EH (cell line): ENCODE results near the gene GSDMA.

ENCODE experiments used
- DNase-seq: peaks from one replicate; pipeline ENCODE4 v3.0.0-alpha.2; 2015; ENCODE audit warnings: low read depth

Gene GSDMA

GRCh38 chr17:39960524-39961041 lies 2.2 kb upstream of the GSDMA start:
- DNase-seq, result no peak

DNA sequence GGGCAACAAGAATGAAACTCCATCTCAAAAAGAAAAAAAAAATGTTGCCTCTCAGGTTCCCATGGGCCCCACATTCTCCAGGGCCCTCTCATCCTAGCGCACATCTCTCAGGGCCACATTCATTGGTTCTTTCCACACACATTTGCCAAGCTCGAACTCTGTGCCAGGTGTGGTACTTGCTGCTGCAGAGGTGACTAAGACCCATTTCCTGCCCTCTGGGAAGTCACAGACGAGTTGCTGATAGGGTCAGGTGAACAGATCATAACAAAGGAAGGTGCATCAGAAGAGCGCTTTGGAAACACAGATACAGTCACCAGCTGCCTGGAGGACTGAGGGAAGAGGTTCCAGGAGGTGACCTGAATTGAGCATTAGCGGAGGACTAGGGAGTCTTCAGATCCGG lies 1.0 kb downstream of the GSDMA start:
- no peak for DNase-seq

DNA sequence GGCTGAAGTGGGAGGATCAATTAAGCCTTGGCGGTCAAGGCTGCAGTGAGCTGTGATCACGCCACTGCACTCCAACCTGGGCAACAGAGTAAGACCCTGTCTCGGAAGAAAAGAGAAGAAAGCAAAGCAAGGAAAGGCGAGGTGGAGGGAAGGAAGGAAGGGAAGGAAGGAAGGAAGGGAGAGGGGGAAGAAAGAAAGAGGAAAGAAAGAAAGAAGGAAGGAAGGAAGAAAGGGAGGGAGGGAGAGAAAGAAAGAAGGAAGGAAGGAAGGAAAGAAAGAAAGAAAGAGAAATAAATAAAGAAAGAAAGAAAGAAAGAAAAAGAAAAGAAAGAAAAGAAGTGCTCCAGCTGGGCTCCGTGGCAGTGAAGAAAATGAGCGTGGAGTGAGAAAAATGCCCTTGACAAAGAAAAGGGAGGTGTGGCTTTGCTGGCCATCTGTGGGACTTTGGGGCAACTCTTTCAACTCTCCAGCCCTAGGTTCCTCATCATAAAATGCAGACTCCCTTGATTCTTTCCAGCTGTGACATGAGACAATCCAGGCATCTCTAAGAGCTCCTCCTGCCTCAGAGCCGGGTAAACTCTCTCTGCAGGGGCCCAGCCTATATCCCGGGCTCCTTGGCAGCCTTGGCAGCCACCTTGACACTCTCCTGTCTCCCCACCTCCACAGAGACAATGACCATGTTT lies 2.4 kb downstream of the GSDMA start:
- DNase-seq, result no peak

GRCh38 chr17:39966771-39967170 lies 4.0 kb downstream of the GSDMA start:
- DNase-seq, result no peak

GRCh38 chr17:39968761-39969160 lies 6.0 kb downstream of the GSDMA start:
- no peak for DNase-seq

- no peak for DNase-seq
These were observed 6.6 kb downstream of the GSDMA start for GRCh38 chr17:39969375-39969774.

DNA sequence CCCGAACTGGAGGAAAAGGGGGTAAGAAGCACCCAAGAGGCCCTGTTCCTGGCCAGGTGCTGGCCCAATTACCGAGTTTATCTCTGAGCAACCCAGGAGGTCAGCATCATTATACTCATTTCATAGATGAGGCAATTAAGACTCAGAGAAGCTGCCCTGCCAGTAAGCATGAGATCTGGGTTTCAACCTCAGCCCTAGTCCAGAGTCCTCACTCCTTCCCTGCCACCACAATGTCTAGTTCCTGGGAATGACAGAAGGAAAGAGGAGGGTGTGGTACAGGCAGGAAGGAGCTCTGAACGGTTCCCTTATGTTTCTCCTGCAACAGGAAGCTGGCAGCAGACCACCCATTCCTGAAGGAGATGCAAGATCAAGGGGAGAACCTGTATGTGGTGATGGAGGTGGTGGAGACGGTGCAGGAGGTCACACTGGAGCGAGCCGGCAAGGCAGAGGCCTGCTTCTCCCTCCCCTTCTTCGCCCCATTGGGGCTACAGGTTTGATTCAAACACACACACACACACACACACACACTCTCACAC lies 7.4 kb downstream of the GSDMA start:
- no peak for DNase-seq

GRCh38 chr17:39971076-39971603 lies 8.3 kb downstream of the GSDMA start:
- DNase-seq, result no peak

DNA sequence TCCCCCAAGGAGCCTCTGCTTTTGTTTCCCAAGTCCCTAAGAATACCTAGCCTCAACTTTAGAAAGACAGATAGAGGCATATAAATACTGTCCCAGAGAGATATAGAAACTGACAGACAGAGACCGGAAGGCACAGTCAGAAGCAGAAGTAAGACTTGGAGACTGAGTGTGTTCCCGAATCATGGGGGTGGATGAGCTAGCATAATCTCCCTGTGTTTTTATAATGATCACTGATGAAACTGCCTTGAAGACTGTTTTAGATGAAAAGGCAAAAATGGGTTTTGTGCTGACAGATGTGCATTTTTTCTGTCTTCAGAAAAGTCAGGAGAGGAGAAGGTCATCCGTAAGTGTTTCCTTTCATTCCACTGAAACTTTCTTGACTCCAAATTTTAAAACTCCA lies 9.5 kb downstream of the GSDMA start:
- DNase-seq, result no peak

GRCh38 chr17:39973496-39973895 lies 10.7 kb downstream of the GSDMA start:
- no peak for DNase-seq

DNA sequence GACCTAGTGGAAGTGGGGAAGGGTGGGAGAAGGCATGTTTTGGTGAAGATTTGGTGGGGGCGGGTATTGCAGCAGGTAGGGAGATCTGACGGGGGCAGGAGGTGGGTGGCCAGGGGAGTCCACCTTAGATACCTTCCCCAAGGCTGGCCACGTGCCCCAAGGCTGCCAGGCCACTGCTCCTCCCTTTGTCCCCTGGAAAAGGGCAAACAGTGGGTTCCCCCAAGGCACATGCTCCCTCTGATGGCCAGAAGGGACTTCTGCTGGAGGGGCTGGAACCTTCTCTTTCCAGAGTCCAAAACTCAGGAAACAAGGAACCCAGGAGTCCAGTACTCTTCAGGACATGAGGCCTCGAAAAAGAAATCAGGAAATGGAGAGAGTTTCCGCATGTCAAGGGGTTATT lies 11.6 kb downstream of the GSDMA start:
- no peak for DNase-seq

DNA sequence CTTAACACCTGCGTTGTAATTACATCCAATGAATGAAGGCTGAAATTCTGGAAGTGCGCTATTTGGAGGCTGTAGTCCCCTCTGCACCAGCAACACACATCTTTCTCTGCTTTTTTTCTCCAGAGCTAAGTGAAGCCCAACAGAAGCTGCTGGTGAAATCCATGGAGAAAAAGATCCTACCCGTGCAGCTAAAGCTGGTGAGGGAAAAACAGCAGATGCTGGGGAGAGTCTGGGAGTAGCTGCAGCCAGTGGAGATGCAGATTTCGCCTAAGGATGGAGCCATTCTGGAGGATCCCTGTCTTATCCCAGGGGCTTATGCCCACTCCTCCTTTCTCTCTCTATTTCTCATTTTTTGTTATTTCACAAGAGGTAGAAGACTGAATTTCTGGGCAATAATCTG lies 13.0 kb downstream of the GSDMA start:
- no peak for DNase-seq

- peak; percentile 93 for DNase-seq
These were observed 16.3 kb downstream of the GSDMA start for GRCh38 chr17:39979016-39979670.

DNA sequence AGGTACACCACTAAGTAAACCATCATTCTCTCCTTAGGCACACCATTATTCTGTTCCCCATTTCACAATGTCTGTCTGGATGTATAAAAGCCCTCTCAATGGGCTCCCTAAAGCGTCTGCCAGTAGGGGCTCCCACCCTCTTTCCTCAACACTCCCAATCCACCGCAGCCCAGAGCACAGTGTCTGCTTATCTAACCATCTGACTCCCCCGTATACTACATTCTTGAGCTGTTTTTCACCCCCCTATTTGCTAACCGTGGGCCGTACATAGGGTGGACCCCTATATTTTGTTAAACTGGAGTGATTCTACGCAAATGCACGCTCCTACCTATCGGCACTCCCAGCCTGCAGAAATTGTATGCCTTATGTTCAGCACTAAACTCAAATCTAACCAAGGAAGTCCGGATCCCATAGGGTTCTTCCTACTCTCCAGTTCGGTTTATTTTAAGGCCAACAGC lies 17.1 kb downstream of the GSDMA start:
- no peak for DNase-seq

DNA sequence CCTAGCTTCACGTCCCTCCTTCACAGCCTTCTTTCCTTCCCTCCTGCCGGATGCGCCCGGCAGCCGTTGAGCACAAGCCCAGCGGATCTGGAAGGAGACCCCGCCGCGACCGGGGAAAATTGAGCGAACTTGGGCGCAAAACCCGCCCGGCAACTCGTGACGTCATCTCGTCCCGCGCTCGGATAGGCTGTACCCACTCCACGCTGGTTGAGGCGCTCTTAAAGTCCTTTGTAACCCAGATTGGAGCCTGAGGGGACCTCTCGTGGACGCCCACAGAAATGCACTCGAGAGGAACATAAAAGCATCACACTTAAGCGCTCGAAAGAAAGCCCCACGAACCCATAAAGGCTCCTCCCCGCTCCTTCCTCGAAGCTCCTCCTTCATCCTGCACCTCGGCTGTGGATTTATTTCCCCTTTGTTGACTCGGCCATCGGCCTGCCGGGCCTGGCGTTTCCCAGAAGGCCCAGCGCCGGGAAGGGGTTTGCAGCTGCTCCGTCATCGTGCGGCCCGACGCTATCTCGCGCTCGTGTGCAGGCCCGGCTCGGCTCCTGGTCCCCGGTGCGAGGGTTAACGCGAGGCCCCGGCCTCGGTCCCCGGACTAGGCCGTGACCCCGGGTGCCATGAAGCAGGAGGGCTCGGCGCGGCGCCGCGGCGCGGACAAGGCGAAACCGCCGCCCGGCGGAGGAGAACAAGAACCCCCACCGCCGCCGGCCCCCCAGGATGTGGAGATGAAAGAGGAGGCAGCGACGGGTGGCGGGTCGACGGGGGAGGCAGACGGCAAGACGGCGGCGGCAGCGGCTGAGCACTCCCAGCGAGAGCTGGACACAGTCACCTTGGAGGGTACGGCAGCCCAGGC lies 17.8 kb downstream of the GSDMA start, which contains the start of gene PSMD3:
PSMD3 (plus strand) TSS at position 457 of the 856 bp plus-strand sequence; CDS start at position 621, 164 bp downstream.
- peak; percentile 100 for DNase-seq

DNA sequence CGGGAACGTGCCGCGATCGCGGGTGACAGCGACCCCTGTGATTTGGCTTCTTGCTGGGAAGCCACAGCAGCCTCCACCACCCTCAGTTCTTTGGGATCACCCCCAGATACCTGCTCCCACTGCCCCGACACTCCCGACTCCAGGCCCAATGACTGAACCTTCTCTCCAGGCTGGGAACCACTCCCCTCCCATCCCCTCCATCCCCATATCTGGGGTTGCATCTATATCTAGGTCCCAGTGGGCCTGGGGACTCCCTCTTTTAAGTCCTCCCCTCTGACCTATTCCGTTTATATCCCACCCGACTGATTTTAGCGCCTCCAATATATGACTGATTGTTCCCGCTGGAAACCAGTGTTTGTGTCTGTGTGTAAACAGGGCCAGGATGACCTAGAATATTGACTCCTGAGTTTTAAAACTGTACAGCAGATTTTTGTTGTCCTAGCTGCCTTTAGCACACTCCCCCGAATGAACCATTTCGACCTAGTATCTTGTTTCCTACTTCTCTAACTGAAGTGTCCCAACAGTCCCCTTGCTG lies 18.5 kb downstream of the GSDMA start:
- DNase-seq, result no peak

DNA sequence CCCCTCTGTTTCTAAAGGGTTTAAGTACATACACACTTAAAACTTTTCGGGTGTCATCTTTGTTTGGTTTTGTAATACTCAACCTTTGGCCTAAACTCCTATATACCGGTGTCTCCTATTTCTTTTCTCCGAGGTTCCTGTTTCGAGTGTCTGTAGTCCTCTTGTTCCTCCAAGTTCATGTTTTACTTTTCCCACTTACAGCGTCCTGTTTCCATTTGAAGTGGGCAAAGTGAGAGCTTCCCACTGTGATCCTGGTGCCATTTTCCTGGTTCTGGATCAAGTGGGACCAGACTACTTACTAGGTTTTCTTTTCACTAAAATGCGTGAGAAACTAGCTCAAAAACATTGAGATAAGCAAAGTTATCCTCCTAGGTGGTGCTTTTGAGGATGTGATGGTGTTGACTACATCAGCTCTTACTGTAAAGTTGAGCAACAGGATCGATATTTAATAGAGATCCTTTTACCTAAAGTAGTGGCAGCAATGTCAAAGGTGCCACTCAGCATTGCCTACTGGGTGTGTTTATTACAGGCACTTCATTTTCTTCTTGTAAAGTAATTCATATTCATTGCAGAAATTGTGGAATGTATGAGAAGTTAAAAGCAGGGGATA lies 19.1 kb downstream of the GSDMA start:
- no peak for DNase-seq

GRCh38 chr17:39988206-39988810 lies 25.5 kb downstream of the GSDMA start:
- no peak for DNase-seq

DNA sequence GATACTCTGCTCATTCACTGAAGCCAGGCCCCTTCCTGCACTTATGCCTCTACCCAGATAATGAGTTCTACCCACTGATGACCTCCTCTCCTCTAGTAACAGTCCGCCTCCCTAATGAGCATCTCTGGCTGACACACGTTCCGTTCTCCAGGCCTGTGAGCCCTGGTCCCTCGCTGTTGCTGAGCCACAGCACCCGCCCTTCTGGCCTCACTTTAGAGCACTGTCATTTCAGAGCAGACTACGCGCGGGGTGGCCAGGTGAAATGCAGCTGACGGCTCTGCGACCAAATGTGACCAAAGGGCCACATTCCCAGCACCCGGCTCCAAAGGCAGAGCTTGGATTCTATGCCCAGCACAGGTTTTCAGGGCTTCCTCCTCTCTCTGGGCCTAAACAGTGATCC lies 31.6 kb downstream of the GSDMA start:
- no peak for DNase-seq

DNA sequence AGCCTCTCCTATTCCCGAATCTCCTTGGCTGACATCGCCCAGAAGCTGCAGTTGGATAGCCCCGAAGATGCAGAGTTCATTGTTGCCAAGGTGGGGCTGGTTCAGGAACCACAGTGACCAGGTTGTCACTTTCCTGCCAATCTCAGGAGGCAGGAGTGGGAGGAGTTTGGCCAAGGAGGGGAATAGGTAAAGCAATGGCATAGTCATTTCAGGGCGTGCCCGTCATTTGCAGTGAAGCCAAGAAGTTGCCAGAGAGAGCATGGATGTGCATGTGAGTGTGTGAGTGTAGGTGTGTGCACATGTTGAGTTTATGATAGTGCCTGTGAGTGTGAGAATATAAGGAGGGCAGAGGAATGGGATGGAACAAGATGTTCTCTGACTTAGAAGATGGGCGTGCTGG lies 32.6 kb downstream of the GSDMA start:
- no peak for DNase-seq

- DNase-seq, result no peak
These were observed 33.4 kb downstream of the GSDMA start for GRCh38 chr17:39996162-39996561.
